ENCODE data around the gene C1QTNF9. TPM values are rescaled to one million over a fixed set of nuclear protein-coding genes. Genes with fewer than 3 reads are reported as not detected.
"Not testable (repeated sequence)": the region's sequence is repeated elsewhere in the genome, so short reads cannot be mapped to it uniquely, and the experiment has no call there.

The C1QTNF9 gene
- total RNA-seq, 1 donor from 2014 or later: not detected

DNA sequence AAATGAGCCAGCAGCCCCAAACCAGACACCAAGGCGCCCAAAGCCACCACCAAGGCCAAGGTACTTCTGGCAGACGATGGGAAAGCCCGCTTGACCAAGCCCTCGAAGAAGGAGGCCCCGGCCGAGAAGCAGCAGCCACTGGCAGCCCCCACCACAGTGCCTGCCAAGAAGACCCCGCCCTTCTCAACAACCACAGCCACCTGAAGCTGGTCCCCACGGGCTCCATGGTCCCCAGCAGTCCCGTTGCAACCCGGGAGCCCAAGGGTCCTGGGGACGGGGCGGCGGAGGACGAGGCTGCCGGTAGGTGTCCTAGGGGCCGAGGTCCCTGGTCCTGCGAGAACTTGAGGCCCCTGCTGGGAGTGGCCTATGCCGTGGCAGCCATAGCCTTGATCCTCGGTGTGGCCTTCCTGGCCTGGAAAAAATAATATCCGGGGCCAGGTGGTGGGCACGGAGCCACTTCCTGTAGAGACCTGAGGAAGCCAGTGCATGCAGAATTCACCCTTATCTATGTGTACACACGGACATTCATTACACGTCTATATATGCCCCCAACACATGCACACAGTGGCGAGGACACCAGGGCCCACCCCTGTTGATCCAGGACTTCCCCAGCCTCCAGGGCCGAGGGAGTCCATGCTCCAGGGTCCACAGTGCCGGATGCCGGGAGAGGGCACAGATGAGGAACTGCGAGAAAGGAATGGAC lies 13.8 kb downstream of the C1QTNF9 start:
- TF ChIP-seq, protein P1, sequence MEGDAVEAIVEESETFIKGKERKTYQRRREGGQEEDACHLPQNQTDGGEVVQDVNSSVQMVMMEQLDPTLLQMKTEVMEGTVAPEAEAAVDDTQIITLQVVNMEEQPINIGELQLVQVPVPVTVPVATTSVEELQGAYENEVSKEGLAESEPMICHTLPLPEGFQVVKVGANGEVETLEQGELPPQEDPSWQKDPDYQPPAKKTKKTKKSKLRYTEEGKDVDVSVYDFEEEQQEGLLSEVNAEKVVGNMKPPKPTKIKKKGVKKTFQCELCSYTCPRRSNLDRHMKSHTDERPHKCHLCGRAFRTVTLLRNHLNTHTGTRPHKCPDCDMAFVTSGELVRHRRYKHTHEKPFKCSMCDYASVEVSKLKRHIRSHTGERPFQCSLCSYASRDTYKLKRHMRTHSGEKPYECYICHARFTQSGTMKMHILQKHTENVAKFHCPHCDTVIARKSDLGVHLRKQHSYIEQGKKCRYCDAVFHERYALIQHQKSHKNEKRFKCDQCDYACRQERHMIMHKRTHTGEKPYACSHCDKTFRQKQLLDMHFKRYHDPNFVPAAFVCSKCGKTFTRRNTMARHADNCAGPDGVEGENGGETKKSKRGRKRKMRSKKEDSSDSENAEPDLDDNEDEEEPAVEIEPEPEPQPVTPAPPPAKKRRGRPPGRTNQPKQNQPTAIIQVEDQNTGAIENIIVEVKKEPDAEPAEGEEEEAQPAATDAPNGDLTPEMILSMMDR (conservative IDR thresholded peaks at IDR 0.05): no peak
- Mint-ChIP-seq H3K27ac (ENCODE audit: unreplicated experiment) (no peak overlapping the region), H3K4me3 (no peak overlapping the region), H3K9me3 (no peaks in the 10 kb centered on the region), H3K4me1 (no peaks in the 10 kb centered on the region), H3K36me3 (ENCODE audit: low read depth) (no peaks in the 10 kb centered on the region), H3K27me3 (ENCODE audit: low read depth) (peaks cover 11% of the 10 kb centered on the region)
- no peak for DNase-seq (ENCODE audit: low read depth, low spot score)

DNA sequence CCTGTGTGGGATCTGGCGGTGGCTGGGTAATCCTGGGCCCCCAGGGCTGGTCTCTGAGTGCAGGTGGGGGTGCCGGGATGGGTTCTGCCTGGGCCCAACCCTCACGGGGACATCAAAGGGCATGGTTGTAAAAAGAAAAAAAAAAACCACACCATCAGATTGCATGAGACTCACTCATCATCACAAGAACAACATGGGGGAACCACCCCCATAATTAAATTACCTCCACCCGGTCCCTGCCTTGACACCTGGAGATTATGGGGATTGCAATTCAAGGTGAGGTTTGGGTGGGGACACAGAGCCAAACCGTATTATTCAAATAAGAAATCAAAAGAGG lies 14.3 kb downstream of the C1QTNF9 start:
- Mint-ChIP-seq H3K27me3 (ENCODE audit: low read depth) (peaks cover 16% of the 10 kb centered on the region), H3K36me3 (ENCODE audit: low read depth) (no peaks in the 10 kb centered on the region), H3K27ac (ENCODE audit: unreplicated experiment) (no peak overlapping the region), H3K4me1 (no peaks in the 10 kb centered on the region), H3K4me3 (no peak overlapping the region), H3K9me3 (peaks cover under 1% of the 10 kb centered on the region)
- no peak for DNase-seq (ENCODE audit: low read depth, low spot score)
- TF ChIP-seq, protein P1 (conservative IDR thresholded peaks at IDR 0.05): no peak

- DNase-seq (ENCODE audit: low read depth, low spot score); H3K4me3 Mint-ChIP-seq; H3K27ac Mint-ChIP-seq (ENCODE audit: unreplicated experiment); H3K9me3 Mint-ChIP-seq; H3K4me1 Mint-ChIP-seq; H3K36me3 Mint-ChIP-seq (ENCODE audit: low read depth): not testable (repeated sequence)
- H3K27me3 Mint-ChIP-seq (ENCODE audit: low read depth): peaks cover 29% of the 10 kb centered on the region
These were observed 18.2 kb downstream of the C1QTNF9 start for GRCh38 chr13:24327598-24327997.

GRCh38 chr13:24328145-24328544 lies 18.8 kb downstream of the C1QTNF9 start:
- Mint-ChIP-seq H3K27ac (ENCODE audit: unreplicated experiment) (no peak overlapping the region), H3K36me3 (ENCODE audit: low read depth) (no peaks in the 10 kb centered on the region), H3K4me1 (no peaks in the 10 kb centered on the region), H3K4me3 (peak overlapping the region; percentile 27), H3K9me3 (peaks cover 3% of the 10 kb centered on the region), H3K27me3 (ENCODE audit: low read depth) (peaks cover 29% of the 10 kb centered on the region)
- TF ChIP-seq, protein P1 (conservative IDR thresholded peaks at IDR 0.05): no peak
- no peak for DNase-seq (ENCODE audit: low read depth, low spot score)

DNA sequence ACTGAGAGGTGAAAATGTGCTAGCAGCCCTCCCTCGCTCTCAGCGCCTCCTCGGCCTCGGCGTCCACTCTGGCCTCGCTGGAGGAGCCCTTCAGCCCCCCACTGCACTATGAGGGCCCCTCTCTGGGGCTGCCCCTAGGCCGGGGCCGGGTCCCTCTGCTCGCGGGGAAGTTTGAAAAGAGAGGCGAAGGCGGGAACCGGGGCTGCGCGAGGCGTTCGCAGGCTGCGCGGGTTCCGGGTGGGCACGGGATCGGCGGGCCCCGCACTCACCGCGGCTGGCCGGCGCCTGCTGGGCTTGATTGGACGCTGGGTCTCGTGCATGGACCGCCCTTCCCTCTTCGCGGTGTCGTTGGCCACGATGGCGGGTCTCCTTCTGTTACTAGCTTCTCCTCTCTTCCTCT lies 29.3 kb downstream of the C1QTNF9 start:
- Mint-ChIP-seq H3K36me3 (ENCODE audit: low read depth) (no peaks in the 10 kb centered on the region), H3K4me3 (no peak overlapping the region), H3K27ac (ENCODE audit: unreplicated experiment) (no peak overlapping the region), H3K27me3 (ENCODE audit: low read depth) (no peaks in the 10 kb centered on the region), H3K9me3 (peaks cover 2% of the 10 kb centered on the region), H3K4me1 (no peaks in the 10 kb centered on the region)
- TF ChIP-seq, protein P1 (conservative IDR thresholded peaks at IDR 0.05): no peak
- DNase-seq (ENCODE audit: low read depth, low spot score): no peak

- TF ChIP-seq, protein P1 (conservative IDR thresholded peaks at IDR 0.05): no peak
- H3K4me3 Mint-ChIP-seq: no peak overlapping the region
- peaks cover 9% of the 10 kb centered on the region for H3K27me3 Mint-ChIP-seq (ENCODE audit: low read depth)
- no peak overlapping the region for H3K27ac Mint-ChIP-seq (ENCODE audit: unreplicated experiment)
- H3K4me1 Mint-ChIP-seq: no peaks in the 10 kb centered on the region
- H3K9me3 Mint-ChIP-seq: peaks cover 2% of the 10 kb centered on the region
- H3K36me3 Mint-ChIP-seq (ENCODE audit: low read depth): no peaks in the 10 kb centered on the region
- no peak for DNase-seq (ENCODE audit: low read depth, low spot score)
These were observed 30.7 kb downstream of the C1QTNF9 start for GRCh38 chr13:24339937-24340607.
